ENCODE measurements around the gene PHYHD1. TPM values are rescaled to one million over a fixed set of nuclear protein-coding genes. Genes with fewer than 3 reads are reported as not detected.

Gene PHYHD1
- total RNA-seq, 1 experiment from 2014 or later, result 18.0 TPM

GRCh38 chr9:128937310-128938165 lies 16.8 kb downstream of the PHYHD1 start:
- Histone ChIP-seq H3K4ac (ENCODE audit: low read depth, low read length) (no peak overlapping the region), H2BK12ac (ENCODE audit: insufficient read length, low read depth, low read length) (no peak overlapping the region), H2BK15ac (ENCODE audit: low read depth, low read length) (no peak overlapping the region), H3K4me1 (ENCODE audit: insufficient read depth, low read length) (no peaks in the 10 kb centered on the region), H3K27ac (ENCODE audit: insufficient read length, low read depth, low read length) (no peak overlapping the region), H3T11ph (ENCODE audit: low read length) (no peak overlapping the region), H3K18ac (ENCODE audit: insufficient read length, low read depth, low read length) (no peak overlapping the region), H2AFZ (ENCODE audit: low read length) (no peak overlapping the region), H4K91ac (ENCODE audit: insufficient read length, low read depth, low read length) (no peak overlapping the region), H3K56ac (ENCODE audit: insufficient read length, low read depth, low read length) (no peak overlapping the region), H3K79me2 (ENCODE audit: insufficient read depth, low read length) (no peaks in the 10 kb centered on the region), H3K9me3 (ENCODE audit: control insufficient read depth, low read depth, low read length) (no peaks in the 10 kb centered on the region), H3K4me2 (ENCODE audit: insufficient read depth, insufficient read length, low read length) (no peak overlapping the region), H4K5ac (ENCODE audit: insufficient read length, low read depth, low read length) (no peak overlapping the region), H2BK120ac (ENCODE audit: low read depth, low read length, poor library complexity, severe bottlenecking) (no peak overlapping the region), H3K23me2 (ENCODE audit: insufficient read length, low read depth, low read length, poor library complexity, severe bottlenecking) (no peaks in the 10 kb centered on the region), H2BK20ac (ENCODE audit: low read depth, low read length, poor library complexity, severe bottlenecking) (no peak overlapping the region), H2BK5ac (ENCODE audit: insufficient read length, low read length) (no peak overlapping the region), H3K27me3 (ENCODE audit: insufficient read depth, low read length) (no peaks in the 10 kb centered on the region), H4K8ac (replicated peaks; ENCODE audit: insufficient read length, low read depth, low read length) (no peak overlapping the region), H3K14ac (ENCODE audit: insufficient read depth, low read length) (no peak overlapping the region), H3K79me1 (ENCODE audit: insufficient read depth, low read depth, low read length, poor library complexity, severe bottlenecking) (no peaks in the 10 kb centered on the region), H3K9ac (ENCODE audit: extremely low read depth, insufficient read length, low read length) (no peak overlapping the region), H2AK5ac (ENCODE audit: insufficient read length, low read length) (no peak overlapping the region), H3K23ac (ENCODE audit: insufficient read length, low read depth, low read length) (no peak overlapping the region), H4K20me1 (ENCODE audit: control insufficient read depth, insufficient read depth, insufficient read length) (no peaks in the 10 kb centered on the region)
- no peak for DNase-seq
- Mint-ChIP-seq H3K4me1 (no peaks in the 10 kb centered on the region), H3K27ac (no peak overlapping the region; a peak in 2 of 7 replicates), H3K36me3 (ENCODE audit: insufficient read depth in 1 of 3, low read depth in 3 of 3) (no peaks in the 10 kb centered on the region; a peak in 2 of 7 replicates), H3K27me3 (ENCODE audit: low read depth) (no peaks in the 10 kb centered on the region; the same call in 1 of the 2 replicates), H3K4me3 (no peak overlapping the region), H3K9me3 (no peaks in the 10 kb centered on the region)
- no peak for TF ChIP-seq CTCF (conservative IDR thresholded peaks at IDR 0.05)
- no CpG with 5 or more reads among the region's 9 CpGs for WGBS (ENCODE audit: extremely low coverage, insufficient read length, low lambda C conversion rate)
